Kidney epithelial cell (primary cell): ENCODE data around the gene LMO3. TPM values are rescaled to one million over a fixed set of nuclear protein-coding genes. Genes with fewer than 3 reads are reported as not detected.

ENCODE experiments used
- DNase-seq: peaks from one replicate; pipeline ENCODE4 v3.0.0-alpha.2; 2010; ENCODE audit warnings: low read depth
- H3K27me3 ChIP-seq: 2 replicates; pipeline ENCODE4 v1.6.0; 2011; ENCODE audit warnings: low read length; ENCODE audit not compliant: control insufficient read depth, insufficient read depth
- H3K36me3 ChIP-seq: 2 replicates; pipeline ENCODE4 v1.5.1; 2011; ENCODE audit warnings: low read length; ENCODE audit not compliant: control insufficient read depth, insufficient read depth
- H3K4me3 ChIP-seq: 2 replicates; pipeline ENCODE4 v1.5.1; 2011; ENCODE audit warnings: low read depth, mild to moderate bottlenecking, control low read depth, low read length
- total RNA-seq: library from RNA; depleted of rRNA; stranded (reverse); fragments of >200 nt; gene quantifications from 2 replicates; pipeline ENCODE4 v1.2.3, GENCODE V29; 2015
- TF ChIP-seq, protein P1 (sequence below): IDR thresholded peaks from 2 replicates; pipeline ENCODE4 v1.5.1; 2011; ENCODE audit warnings: mild to moderate bottlenecking, moderate library complexity, low read length, control low read depth, inconsistent platforms; ENCODE audit not compliant: insufficient read depth, poor library complexity, severe bottlenecking

LMO3 gene
- total RNA-seq, 1 donor from 2014 or later, result not detected

DNA sequence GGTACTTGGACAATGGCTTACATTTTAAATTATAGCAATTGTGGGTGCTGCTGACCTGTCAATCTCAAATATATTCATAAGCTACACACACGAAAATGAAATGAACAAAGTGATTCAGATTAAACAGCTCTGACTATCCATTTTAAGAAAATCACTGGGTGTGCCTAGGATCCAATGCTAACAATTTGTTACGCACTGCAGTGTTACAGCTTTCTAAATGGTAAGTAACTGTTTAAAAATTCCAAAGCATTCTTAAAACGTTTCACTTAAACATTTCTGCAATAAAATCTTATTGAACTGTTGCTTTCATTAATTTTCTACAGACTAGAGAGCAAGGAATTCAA is 18.9 kb downstream of the LMO3 start:
- no peaks in the 10 kb centered on the region for H3K27me3 ChIP-seq
- no peak for DNase-seq
- no peak overlapping the region for H3K4me3 ChIP-seq
- TF ChIP-seq, protein P1, sequence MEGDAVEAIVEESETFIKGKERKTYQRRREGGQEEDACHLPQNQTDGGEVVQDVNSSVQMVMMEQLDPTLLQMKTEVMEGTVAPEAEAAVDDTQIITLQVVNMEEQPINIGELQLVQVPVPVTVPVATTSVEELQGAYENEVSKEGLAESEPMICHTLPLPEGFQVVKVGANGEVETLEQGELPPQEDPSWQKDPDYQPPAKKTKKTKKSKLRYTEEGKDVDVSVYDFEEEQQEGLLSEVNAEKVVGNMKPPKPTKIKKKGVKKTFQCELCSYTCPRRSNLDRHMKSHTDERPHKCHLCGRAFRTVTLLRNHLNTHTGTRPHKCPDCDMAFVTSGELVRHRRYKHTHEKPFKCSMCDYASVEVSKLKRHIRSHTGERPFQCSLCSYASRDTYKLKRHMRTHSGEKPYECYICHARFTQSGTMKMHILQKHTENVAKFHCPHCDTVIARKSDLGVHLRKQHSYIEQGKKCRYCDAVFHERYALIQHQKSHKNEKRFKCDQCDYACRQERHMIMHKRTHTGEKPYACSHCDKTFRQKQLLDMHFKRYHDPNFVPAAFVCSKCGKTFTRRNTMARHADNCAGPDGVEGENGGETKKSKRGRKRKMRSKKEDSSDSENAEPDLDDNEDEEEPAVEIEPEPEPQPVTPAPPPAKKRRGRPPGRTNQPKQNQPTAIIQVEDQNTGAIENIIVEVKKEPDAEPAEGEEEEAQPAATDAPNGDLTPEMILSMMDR, result no peak
- no peaks in the 10 kb centered on the region for H3K36me3 ChIP-seq

DNA sequence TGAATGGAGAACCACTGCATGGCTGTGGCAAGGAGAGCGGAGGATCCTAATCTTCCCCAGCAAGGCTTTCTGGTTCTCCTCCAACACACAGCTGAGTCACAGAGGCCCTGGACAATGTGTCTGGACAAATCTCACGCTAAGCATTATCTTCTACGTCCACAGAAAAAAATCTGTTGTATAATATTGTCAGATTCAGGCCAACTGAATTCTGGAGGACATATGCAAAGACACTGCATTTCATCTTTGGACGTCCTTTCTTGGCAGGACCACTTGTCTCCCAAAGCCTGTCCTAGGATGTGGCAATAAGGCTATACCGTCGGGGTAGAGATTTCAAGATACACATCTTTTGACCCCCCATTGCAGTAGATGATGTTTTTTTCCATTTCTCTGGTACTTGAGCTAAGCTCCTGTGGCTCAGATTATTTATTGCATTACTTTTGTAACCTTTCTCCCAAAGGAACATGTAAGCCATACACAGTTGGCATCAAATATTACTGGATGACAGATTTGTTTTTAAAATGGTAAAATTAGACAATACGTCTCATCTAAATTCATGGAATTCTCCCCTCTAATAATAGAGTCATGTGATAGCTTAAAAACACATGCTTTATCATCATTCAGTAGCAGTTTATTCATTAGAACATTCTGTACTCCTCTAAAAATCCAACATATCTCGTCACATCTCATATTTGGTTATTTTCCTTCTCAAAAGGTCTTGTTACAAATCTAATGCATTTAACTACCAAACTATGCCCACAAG is 19.4 kb downstream of the LMO3 start:
- Histone ChIP-seq H3K27me3 (no peaks in the 10 kb centered on the region), H3K36me3 (no peaks in the 10 kb centered on the region), H3K4me3 (no peak overlapping the region)
- TF ChIP-seq, protein P1, result no peak
- no peak for DNase-seq

DNA sequence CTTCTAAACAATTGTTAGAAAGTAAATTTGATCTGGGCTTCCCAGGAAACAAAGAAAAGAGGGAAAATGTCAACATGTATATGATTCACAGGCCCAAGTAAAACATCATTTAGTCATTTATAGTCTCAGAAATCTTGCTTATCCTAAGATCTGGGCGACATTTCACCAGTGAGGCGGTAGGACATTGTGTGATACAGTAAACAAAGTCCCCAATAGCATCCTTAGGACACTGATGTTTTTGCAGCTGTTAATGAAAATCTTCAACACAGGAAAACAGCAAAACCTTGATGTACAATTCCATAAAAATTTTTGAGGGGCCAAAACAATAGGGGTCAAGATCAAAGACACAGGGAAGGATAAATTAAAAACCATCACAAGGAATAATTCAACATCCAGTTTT is 20.2 kb downstream of the LMO3 start:
- no peak for DNase-seq
- Histone ChIP-seq H3K27me3 (no peaks in the 10 kb centered on the region), H3K36me3 (no peaks in the 10 kb centered on the region), H3K4me3 (no peak overlapping the region)
- TF ChIP-seq, protein P1, result no peak

DNA sequence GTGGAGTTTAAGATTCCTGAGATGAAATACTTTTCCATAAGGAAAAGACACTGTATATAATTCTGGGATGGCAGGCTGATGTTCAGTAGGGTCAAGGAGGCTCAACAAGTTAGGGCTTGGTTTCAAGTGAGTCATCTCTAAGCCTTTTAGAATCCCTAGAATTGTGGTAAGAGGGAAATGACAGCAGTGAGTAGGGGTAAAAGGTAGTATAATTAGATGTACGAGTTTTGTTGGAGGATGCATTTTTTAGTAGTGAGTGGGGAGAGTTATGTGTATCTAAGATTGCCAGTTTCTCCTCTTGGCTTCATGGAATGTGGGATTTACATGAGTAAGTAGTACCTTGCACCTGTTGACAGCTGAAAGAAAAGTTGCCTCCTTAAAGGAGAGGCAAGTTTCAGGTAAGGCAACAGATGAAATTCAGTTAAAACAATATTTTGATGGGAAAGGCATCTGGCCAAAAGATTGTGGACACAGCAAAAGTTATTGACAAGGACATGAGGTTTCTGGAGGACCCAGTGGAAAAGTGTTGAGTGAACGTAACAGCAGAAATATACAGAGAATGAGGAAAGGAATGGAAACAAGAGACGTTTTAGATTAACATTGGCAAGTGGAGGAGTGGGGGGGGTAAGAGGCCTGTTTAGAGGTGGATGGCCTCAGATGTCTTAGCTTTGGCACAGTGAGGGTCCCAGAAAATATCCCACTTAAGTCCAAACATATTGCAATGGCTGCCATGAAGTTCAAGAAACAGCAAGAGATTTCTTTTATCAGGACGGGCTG is 21.8 kb downstream of the LMO3 start:
- Histone ChIP-seq H3K36me3 (no peaks in the 10 kb centered on the region), H3K4me3 (no peak overlapping the region), H3K27me3 (no peaks in the 10 kb centered on the region)
- TF ChIP-seq, protein P1, result no peak
- DNase-seq, result no peak

DNA sequence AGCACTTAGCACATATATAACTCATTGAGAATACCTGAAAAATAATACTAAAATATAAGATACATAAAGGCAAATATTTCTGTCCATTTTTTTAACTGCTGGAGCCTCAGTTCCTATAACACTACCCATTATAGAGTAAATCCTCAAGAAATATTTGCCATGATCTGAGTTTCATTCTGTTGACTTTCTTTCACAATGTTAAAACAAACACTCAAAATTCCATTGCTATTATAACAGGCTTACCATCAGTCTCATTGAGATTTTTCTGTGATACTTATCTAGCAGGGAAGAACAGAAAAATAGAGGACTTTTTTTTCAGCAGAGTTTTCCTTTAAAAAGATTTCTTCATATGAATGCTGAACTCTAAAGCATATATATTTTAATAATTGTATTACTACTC is 24.5 kb downstream of the LMO3 start:
- no peak for DNase-seq
- TF ChIP-seq, protein P1, result no peak

More for the DNA sequence above, 24.5 kb downstream of the LMO3 start:
- no peaks in the 10 kb centered on the region for H3K36me3 ChIP-seq
- no peaks in the 10 kb centered on the region for H3K27me3 ChIP-seq
- H3K4me3 ChIP-seq, result no peak overlapping the region
